GM11168 (cell line): ENCODE data around the gene OXTR.
"Not testable (repeated sequence)": the region's sequence is repeated elsewhere in the genome, so short reads cannot be mapped to it uniquely, and the experiment has no call there.

Experiments used
- in situ Hi-C: fragments of 300-500 bp; cut with MboI; formaldehyde crosslinking; loops from one replicate; pipeline ENCODE4 v1.12.0; 2022; ENCODE audit warnings: low sequenced_read_pairs; ENCODE audit not compliant: unreplicated experiment

The OXTR gene

GRCh38 chr3:8722808-8723207 lies 46.6 kb downstream of the OXTR start:
- in situ Hi-C loops = no loop called here

- in situ Hi-C loops = not testable (repeated sequence)
Measured at GRCh38 chr3:8715757-8716156, 53.7 kb downstream of the OXTR start.

GRCh38 chr3:8713901-8714759 lies 55.3 kb downstream of the OXTR start:
- in situ Hi-C loops = no loop called here

DNA sequence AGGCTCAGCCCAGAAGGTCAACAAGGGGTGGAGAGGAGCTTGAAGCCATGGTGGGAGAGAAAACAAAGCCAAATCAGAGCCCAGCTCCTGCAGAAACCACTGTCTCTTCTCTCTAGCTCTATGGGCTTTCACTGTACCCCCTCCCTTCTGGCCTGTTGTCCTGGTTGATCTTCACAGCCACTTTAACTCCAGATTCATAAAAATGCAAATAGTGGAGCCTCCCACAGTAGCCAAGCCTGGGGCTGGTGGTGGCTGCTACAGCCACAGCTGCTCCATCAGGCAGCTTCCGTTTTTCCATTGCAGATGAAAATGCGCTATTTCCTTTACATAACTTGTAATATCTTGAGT lies 56.5 kb downstream of the OXTR start:
- in situ Hi-C loops = no loop called here

DNA sequence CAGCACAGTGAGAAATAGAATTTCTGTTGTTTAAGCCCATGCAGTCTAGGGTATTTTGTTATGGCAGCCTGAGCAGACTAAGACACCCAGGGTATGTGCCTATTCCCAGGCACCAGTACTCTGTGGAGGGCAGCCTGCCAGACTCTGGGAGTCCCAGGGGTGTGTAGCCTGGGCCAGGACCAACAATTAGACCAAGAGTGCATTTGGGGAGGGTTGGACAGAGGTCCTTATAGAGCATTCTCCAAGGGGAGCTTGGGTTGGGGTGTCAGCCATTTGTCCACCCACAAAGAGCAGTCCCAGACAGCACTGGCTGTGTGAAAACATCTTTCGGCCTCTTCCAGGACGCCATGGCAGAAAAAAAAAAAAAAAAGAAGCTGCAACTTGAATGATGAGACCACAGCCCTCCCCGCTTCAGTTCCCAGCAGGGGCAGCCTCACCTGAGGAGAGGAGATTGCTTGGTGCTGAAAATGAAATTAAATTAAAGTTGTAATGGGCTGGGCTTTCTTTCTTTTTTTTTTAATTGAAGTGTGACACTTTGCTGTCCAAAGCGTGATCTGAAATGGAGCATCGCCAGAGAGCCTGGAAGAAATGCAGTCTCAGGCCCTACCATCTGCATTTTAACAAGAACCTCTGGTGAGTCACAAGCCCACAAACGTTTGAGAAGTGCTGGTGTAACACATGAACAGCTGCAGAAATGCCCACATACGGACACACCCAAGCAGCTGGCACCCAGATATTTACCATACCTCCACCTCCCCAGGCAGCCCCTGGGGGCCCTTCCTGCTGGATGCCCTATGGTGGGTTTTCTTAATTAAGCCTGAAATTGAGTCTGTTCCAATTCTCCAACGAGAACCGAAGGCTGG lies 57.1 kb downstream of the OXTR start:
- in situ Hi-C loops = no loop called here

GRCh38 chr3:8709801-8710507 lies 59.5 kb downstream of the OXTR start:
- in situ Hi-C loops = no loop called here

- in situ Hi-C loops = no loop called here
Measured at GRCh38 chr3:8709287-8709686, 60.1 kb downstream of the OXTR start.

DNA sequence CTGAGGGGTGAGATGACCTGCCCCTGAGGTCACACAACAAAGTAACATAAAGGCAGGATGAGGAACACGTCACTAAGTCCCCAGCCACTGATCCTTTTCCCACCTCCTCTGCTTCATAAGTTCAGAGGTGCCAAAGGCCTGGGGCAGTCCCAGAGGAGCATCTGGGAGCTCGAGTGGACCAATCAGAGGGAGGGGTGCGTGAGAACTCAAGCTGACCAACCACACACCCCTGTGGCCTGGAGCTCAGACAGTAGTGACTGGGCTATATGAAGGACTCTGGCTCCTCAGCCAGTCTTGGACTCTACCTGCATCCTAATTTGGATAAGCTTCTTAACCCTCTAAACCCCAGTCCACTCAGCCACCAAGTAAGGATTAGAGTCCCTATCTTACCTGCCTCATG lies 63.8 kb downstream of the OXTR start:
- in situ Hi-C loops = no loop called here

GRCh38 chr3:8702560-8702959 lies 66.9 kb downstream of the OXTR start:
- in situ Hi-C loops = no loop called here
